K562 (cell line): ENCODE results near the gene MBOAT7. TPM values are rescaled to one million over a fixed set of nuclear protein-coding genes. Genes with fewer than 3 reads are reported as not detected.
A peak's percentile ranks its signal among the peaks of the same experiment; 100 is the strongest.

Experiments
- GABPB1 ChIP-seq: sonication (generic); formaldehyde crosslinking; IDR thresholded peaks from 2 replicates; pipeline ENCODE4 v1.8.0; 2022; ENCODE audit warnings: mild to moderate bottlenecking, missing genetic modification reagents
- HIVEP1 ChIP-seq: fragments of 250-450 bp; sonication (Bioruptor Pico); IDR thresholded peaks from 2 replicates; pipeline ENCODE4 v1.4.0; 2020; ENCODE audit warnings: mild to moderate bottlenecking
- JUNB ChIP-seq: fragments of 450-650 bp; formaldehyde crosslinking; conservative IDR thresholded peaks from 2 replicates; pipeline ENCODE4 v1.4.0; 2020; ENCODE audit warnings: mild to moderate bottlenecking
- POLR2AphosphoS5 ChIP-seq: IDR thresholded peaks from 2 replicates; pipeline ENCODE4 v1.6.1; 2011; ENCODE audit warnings: mild to moderate bottlenecking, low read depth, low read length, moderate library complexity; ENCODE audit not compliant: control insufficient read depth, insufficient read depth
- RBBP5 ChIP-seq: fragments of 200-600 bp; sonication (generic); IDR thresholded peaks from 2 replicates; pipeline ENCODE4 v1.6.1; 2012; ENCODE audit warnings: borderline replicate concordance, mild to moderate bottlenecking, low read length, control low read depth, inconsistent platforms; ENCODE audit not compliant: insufficient read depth, poor library complexity, severe bottlenecking
- SETDB1 ChIP-seq: IDR thresholded peaks from one replicate; pipeline ENCODE4 v1.6.1; 2012; ENCODE audit warnings: low read length, control low read depth, inconsistent platforms
- SOX6 ChIP-seq: fragments of 450-650 bp; IDR thresholded peaks from 2 replicates; pipeline ENCODE4 v1.6.1; 2014; ENCODE audit warnings: mild to moderate bottlenecking
- SREBF1 ChIP-seq: fragments of 150-350 bp; IDR thresholded peaks from 2 replicates; pipeline ENCODE4 v1.6.1; 2014; ENCODE audit warnings: antibody characterized with exemption, low read depth, low read length, borderline replicate concordance
- TBL1XR1 ChIP-seq, 2 experiments: IDR thresholded peaks; 2 replicates each; pipeline ENCODE4 v1.6.1; 2012; ENCODE audit warnings: improper control_type of control experiment in 2 of 2, low read length in 2 of 2, mild to moderate bottlenecking in 1 of 2
- TGIF2 ChIP-seq: sonication (generic); formaldehyde crosslinking; IDR thresholded peaks from 2 replicates; pipeline ENCODE4 v1.8.1; 2022; ENCODE audit warnings: mild to moderate bottlenecking, missing genetic modification reagents, moderate library complexity
- polyA plus RNA-seq, 8 experiments: library from polyadenylated mRNA; depleted of rRNA in 4 of 8; stranded (reverse) in 5 of 8; unstranded in 3 of 8; fragments of >200 nt; fragmentation: Nextera tagmentation in 2 of 8; fragmentation: Illumina TruSeq in 1 of 8; extraction: Ambion mirVana in 2 of 8; extraction: Trizol in 1 of 8; gene quantifications; 2 replicates each; pipeline versions ENCODE4 v1.2.1 to v1.2.3, GENCODE V29; 2011 to 2014; ENCODE audit warnings: inconsistent platforms in 1 of 8, missing spikeins in 1 of 8
- total RNA-seq, 7 experiments: library from RNA; depleted of rRNA in 6 of 7; stranded (reverse); fragments of >200 nt in 6 of 7; fragmentation: Illumina TruSeq in 2 of 7; extraction: Trizol in 2 of 7; gene quantifications; 2 replicates each; pipeline versions ENCODE4 v1.2.1 to v1.2.3, GENCODE V29; 2011 to 2021; ENCODE audit warnings: low replicate concordance in 1 of 7
- TF ChIP-seq, protein P1 (sequence below): fragments of 200-800 bp; sonication (Bioruptor generic); IDR thresholded peaks from 2 replicates; pipeline ENCODE4 v1.6.1; 2016; ENCODE audit warnings: missing genetic modification characterization, missing compliant biosample characterization
- TF ChIP-seq, protein P2 (sequence below): sonication (generic); formaldehyde crosslinking; IDR thresholded peaks from 2 replicates; pipeline ENCODE4 v1.8.1; 2023; ENCODE audit warnings: mild to moderate bottlenecking, missing genetic modification reagents, moderate library complexity
- TF ChIP-seq, protein P3 (sequence below): fragments of 450-650 bp; formaldehyde crosslinking; IDR thresholded peaks from 2 replicates; pipeline ENCODE4 v1.4.0; 2020; ENCODE audit warnings: mild to moderate bottlenecking, mixed read lengths
- TF ChIP-seq, protein P4 (sequence below): fragments of 250-450 bp; sonication (Bioruptor Pico); IDR thresholded peaks from 2 replicates; pipeline ENCODE4 v1.8.0; 2021; ENCODE audit warnings: moderate library complexity, mild to moderate bottlenecking, inconsistent platforms

The MBOAT7 gene
- total and polyA plus RNA-seq, 9 of the 15 experiments (the other 6 are each of a cell fraction or from before 2014, with no cell fraction given), result 1.4 to 153 (median 56.1) TPM

GRCh38 chr19:54136864-54137698, 52.3 kb downstream of the MBOAT7 start (continued):
- TF ChIP-seq, protein P1, sequence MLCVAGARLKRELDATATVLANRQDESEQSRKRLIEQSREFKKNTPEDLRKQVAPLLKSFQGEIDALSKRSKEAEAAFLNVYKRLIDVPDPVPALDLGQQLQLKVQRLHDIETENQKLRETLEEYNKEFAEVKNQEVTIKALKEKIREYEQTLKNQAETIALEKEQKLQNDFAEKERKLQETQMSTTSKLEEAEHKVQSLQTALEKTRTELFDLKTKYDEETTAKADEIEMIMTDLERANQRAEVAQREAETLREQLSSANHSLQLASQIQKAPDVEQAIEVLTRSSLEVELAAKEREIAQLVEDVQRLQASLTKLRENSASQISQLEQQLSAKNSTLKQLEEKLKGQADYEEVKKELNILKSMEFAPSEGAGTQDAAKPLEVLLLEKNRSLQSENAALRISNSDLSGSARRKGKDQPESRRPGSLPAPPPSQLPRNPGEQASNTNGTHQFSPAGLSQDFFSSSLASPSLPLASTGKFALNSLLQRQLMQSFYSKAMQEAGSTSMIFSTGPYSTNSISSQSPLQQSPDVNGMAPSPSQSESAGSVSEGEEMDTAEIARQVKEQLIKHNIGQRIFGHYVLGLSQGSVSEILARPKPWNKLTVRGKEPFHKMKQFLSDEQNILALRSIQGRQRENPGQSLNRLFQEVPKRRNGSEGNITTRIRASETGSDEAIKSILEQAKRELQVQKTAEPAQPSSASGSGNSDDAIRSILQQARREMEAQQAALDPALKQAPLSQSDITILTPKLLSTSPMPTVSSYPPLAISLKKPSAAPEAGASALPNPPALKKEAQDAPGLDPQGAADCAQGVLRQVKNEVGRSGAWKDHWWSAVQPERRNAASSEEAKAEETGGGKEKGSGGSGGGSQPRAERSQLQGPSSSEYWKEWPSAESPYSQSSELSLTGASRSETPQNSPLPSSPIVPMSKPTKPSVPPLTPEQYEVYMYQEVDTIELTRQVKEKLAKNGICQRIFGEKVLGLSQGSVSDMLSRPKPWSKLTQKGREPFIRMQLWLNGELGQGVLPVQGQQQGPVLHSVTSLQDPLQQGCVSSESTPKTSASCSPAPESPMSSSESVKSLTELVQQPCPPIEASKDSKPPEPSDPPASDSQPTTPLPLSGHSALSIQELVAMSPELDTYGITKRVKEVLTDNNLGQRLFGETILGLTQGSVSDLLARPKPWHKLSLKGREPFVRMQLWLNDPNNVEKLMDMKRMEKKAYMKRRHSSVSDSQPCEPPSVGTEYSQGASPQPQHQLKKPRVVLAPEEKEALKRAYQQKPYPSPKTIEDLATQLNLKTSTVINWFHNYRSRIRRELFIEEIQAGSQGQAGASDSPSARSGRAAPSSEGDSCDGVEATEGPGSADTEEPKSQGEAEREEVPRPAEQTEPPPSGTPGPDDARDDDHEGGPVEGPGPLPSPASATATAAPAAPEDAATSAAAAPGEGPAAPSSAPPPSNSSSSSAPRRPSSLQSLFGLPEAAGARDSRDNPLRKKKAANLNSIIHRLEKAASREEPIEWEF, result no peak
- TF ChIP-seq RBBP5, result no peak
- no peak for TF ChIP-seq HIVEP1 (CRISPR knock-in tag)
- TF ChIP-seq, protein P2, sequence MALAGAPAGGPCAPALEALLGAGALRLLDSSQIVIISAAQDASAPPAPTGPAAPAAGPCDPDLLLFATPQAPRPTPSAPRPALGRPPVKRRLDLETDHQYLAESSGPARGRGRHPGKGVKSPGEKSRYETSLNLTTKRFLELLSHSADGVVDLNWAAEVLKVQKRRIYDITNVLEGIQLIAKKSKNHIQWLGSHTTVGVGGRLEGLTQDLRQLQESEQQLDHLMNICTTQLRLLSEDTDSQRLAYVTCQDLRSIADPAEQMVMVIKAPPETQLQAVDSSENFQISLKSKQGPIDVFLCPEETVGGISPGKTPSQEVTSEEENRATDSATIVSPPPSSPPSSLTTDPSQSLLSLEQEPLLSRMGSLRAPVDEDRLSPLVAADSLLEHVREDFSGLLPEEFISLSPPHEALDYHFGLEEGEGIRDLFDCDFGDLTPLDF, result peak; percentile 72; the same call in 1 of the 2 replicates
- 0 out of 2 replicates have a peak, but pooled peaks have one; percentile 1 for TF ChIP-seq SOX6
- TF ChIP-seq TBL1XR1 (IDR thresholded peaks at IDR 0.05; ENCODE audit: low read length in 2 of 2), result no peak
- no peak for TF ChIP-seq JUNB (CRISPR knock-in tag)
- no peak for TF ChIP-seq SETDB1
- TF ChIP-seq, protein P3, sequence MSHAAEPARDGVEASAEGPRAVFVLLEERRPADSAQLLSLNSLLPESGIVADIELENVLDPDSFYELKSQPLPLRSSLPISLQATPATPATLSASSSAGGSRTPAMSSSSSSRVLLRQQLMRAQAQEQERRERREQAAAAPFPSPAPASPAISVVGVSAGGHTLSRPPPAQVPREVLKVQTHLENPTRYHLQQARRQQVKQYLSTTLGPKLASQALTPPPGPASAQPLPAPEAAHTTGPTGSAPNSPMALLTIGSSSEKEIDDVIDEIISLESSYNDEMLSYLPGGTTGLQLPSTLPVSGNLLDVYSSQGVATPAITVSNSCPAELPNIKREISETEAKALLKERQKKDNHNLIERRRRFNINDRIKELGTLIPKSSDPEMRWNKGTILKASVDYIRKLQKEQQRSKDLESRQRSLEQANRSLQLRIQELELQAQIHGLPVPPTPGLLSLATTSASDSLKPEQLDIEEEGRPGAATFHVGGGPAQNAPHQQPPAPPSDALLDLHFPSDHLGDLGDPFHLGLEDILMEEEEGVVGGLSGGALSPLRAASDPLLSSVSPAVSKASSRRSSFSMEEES (CRISPR knock-in tag), result no peak
- TF ChIP-seq SREBF1, result no peak
- no peak for TF ChIP-seq POLR2AphosphoS5
- TF ChIP-seq, protein P4, sequence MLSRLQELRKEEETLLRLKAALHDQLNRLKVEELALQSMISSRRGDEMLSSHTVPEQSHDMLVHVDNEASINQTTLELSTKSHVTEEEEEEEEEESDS (CRISPR knock-in tag), result no peak
- no peak for TF ChIP-seq TGIF2
- no peak for TF ChIP-seq GABPB1 (CRISPR knock-in tag)
